Measurements from ENCODE around the gene SPOCK2.

GRCh38 chr10:72056113-72056512 lies 32.2 kb downstream of the SPOCK2 start:
- TF ChIP-seq CTCF (IDR thresholded peaks at IDR 0.05 in 4 of 5, conservative IDR thresholded peaks at IDR 0.05 in 1 of 5): no peak
- TF ChIP-seq POLR2A (IDR thresholded peaks at IDR 0.05): no peak

All from gastrocnemius medialis (tissue), 4 donors.